Measurements from ENCODE around the gene GPRC5D. TPM values are rescaled to one million over a fixed set of nuclear protein-coding genes. Genes with fewer than 3 reads are reported as not detected.

The GPRC5D gene
- total and polyA plus RNA-seq, 9 donors = 0.22 to 0.37 TPM; not detected in 7

GRCh38 chr12:12898911-12899511 is 53.0 kb downstream of the GPRC5D start:
- Histone ChIP-seq H3K36me3 (no peaks in the 10 kb centered on the region), H3K27me3 (no peaks in the 10 kb centered on the region), H3K4me3 (no peak overlapping the region), H3K4me1 (ENCODE audit: insufficient read depth) (peaks cover 21% of the 10 kb centered on the region), H3K9me3 (no peaks in the 10 kb centered on the region), H3K27ac (peak overlapping the region; percentile 81)
- DNase-seq = no peak
- intact Hi-C loops (cut with DNase I) = loop anchor here in 2 of 4 donors (10.0 kb wide), 1 partner anchor 174 kb away; no protein-coding TSS in a partner anchor
- TF ChIP-seq EP300 (IDR thresholded peaks at IDR 0.05) (no peak), POLR2A (IDR thresholded peaks at IDR 0.05) (no peak), CTCF (IDR thresholded peaks at IDR 0.05) (no peak)
- 93 to 97% (median 96%) methylated on average over 8 of the region's 8 CpGs for WGBS, 3 donors

GRCh38 chr12:12898136-12898717 is 53.7 kb downstream of the GPRC5D start:
- WGBS, 3 donors = 89 to 93% (median 91%) methylated on average over 9 of the region's 9 CpGs
- TF ChIP-seq EP300 (IDR thresholded peaks at IDR 0.05) = no peak
- no peak for TF ChIP-seq POLR2A (IDR thresholded peaks at IDR 0.05)
- TF ChIP-seq CTCF (IDR thresholded peaks at IDR 0.05) = no peak
- no peaks in the 10 kb centered on the region for H3K27me3 ChIP-seq
- no peak overlapping the region for H3K4me3 ChIP-seq
- no peak for DNase-seq
- no peaks in the 10 kb centered on the region for H3K36me3 ChIP-seq
- intact Hi-C loops (cut with DNase I) = loop anchor here in 2 of 4 donors (10.0 kb wide), 1 partner anchor 173 kb away; no protein-coding TSS in a partner anchor
- peak overlapping the region; percentile 21 to 81 for H3K27ac ChIP-seq
- no peaks in the 10 kb centered on the region for H3K9me3 ChIP-seq
- H3K4me1 ChIP-seq (ENCODE audit: insufficient read depth) = peaks cover 21% of the 10 kb centered on the region

GRCh38 chr12:12897302-12897701 is 54.7 kb downstream of the GPRC5D start:
- Histone ChIP-seq H3K9me3 (no peaks in the 10 kb centered on the region), H3K4me1 (ENCODE audit: insufficient read depth) (peaks cover 21% of the 10 kb centered on the region), H3K36me3 (no peaks in the 10 kb centered on the region), H3K27ac (peak overlapping the region in 1 of 2 donors; percentile 22), H3K4me3 (no peak overlapping the region), H3K27me3 (no peaks in the 10 kb centered on the region)
- no peak for DNase-seq
- WGBS, 3 donors = 28 to 64% (median 32%) methylated on average over 6 of the region's 6 CpGs
- intact Hi-C loops (cut with DNase I) = loop anchor here in 2 of 4 donors (10.0 kb wide), 1 partner anchor 173 kb away; no protein-coding TSS in a partner anchor
- TF ChIP-seq CTCF (IDR thresholded peaks at IDR 0.05) = no peak

- 7 to 15% (median 11%) methylated on average over 2 of the region's 2 CpGs for WGBS, 3 donors
- DNase-seq = no peak
- Histone ChIP-seq H3K36me3 (no peaks in the 10 kb centered on the region), H3K9me3 (no peaks in the 10 kb centered on the region), H3K27ac (peak overlapping the region in 1 of 2 donors; percentile 45), H3K27me3 (no peaks in the 10 kb centered on the region), H3K4me1 (ENCODE audit: insufficient read depth) (peaks cover 20% of the 10 kb centered on the region), H3K4me3 (no peak overlapping the region)
- intact Hi-C loops (cut with DNase I) = loop anchor here in 2 of 4 donors (10.0 kb wide), 1 partner anchor 171 kb away; no protein-coding TSS in a partner anchor
- TF ChIP-seq CTCF (IDR thresholded peaks at IDR 0.05) (no peak), EP300 (IDR thresholded peaks at IDR 0.05) (no peak), POLR2A (IDR thresholded peaks at IDR 0.05) (no peak)
Observed at GRCh38 chr12:12896260-12896659, 55.7 kb downstream of the GPRC5D start.

All from ovary (tissue), 9 donors.